ENCODE results near the gene PPP2R5C.
"Not testable (repeated sequence)": the region's sequence is repeated elsewhere in the genome, so short reads cannot be mapped to it uniquely, and the experiment has no call there.

PPP2R5C gene

DNA sequence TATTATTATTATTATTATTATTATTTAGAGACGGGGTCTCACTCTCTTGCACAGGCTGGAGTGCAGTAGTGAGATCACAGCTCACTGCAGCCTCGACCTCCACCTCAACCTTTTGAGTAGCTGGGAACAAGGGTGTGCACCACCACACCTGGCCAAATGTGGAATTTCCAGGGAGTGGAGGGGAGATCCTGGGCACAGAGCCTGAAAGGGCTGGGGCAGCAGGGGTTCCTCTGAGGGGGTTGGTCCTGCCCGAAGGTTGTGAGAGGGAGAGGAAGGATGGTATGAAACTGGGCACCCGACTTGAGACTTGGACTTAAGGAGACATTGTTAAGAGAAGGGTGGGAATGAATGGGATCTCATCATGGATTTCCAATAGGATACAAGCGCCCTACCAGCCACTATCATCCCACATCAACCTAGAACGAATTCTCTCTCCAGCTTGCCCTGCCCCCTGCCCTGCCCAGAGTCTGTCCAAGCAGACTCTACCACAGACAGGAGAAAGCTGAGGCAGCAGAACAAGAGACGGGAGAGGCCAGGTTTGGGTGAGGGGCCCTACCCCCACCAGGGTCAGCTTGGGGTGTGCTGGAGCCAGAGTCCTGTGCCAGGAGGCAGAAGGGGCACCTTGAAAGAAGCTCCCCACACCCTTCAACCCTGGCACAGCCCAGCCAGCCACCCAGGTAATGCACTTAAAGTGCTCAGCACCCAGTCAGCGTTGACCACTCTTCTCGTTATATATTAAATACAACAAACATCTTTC, 200.4 kb downstream of the PPP2R5C start:
- in situ Hi-C loops (cut with HindIII; ENCODE audit: low pct_ligation_motif_present, low pct_unique_long_range_greater_than_20kb, low sequenced_read_pairs), result no loop called here

DNA sequence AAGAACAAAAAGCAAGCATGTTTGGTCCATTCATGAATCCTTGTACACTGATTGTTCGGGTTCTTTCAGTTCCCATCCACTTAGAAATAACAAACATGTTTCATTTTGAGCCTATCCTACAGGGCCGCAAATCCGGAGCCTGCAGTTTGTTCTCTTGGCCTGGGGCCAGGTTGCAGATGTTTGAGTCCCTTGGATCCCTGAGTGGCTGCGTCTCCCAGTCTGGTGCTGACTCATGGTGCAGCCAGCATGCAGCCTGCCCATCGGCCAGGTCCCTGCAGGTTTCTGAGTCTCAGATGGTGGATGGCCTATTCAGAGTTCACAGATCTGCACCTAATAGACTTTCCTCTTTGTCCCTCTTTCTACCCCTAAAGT, 201.0 kb downstream of the PPP2R5C start:
- DNase-seq, result peak; percentile 75
- in situ Hi-C loops (cut with HindIII; ENCODE audit: low pct_ligation_motif_present, low pct_unique_long_range_greater_than_20kb, low sequenced_read_pairs), result no loop called here

More for the DNA sequence above, 200.4 kb downstream of the PPP2R5C start:
- no peak for DNase-seq

DNA sequence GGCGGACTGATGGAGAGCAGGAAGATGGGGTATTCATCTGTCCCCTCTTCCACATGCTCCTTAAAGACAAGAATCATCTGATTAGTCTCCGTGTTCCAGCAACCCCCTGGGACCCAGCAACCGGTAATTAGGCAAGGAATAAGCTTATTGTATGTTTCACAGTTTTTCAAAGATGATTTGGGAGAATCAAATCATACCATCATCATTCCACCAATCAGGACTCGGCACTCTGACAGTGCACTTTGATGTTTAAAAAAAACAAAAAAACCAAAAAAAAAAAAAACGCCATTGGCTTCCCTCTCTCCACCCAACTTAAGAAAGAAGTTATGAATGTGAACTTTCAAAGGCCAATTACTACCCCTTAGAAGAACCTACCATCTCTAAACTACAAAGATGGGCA, 201.5 kb downstream of the PPP2R5C start:
- in situ Hi-C loops (cut with HindIII; ENCODE audit: low pct_ligation_motif_present, low pct_unique_long_range_greater_than_20kb, low sequenced_read_pairs), result no loop called here
- DNase-seq, result no peak

DNA sequence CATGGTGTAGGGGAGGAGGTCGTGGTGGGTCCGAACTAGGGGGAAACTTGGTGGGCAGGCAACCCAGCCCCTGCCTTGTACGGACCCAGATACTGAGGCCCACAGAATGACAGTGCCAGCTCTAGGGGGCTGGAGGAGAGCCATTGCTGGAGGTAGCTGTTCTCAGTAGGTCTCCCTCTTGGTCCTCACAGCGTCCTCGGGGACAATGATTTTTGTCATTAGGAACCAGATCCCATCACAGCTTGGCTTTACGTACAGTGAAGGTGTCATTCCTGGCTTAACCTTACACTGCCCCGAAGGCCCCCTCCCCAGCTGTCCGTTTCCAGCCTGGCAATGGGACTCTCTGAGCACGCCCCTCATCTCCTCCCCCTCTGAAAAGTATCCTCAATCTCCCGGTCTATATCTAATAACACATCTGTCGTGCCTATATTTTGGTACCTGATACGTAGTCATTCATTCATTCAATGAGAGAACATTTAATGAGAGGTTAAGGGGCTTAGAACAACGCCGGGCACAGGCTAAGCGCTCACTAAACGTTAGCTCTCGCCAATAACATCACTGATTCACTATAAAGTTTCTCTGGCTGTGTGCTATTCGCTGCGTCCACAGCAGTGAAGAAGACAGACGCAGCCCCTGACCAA, 202.3 kb downstream of the PPP2R5C start:
- in situ Hi-C loops (cut with HindIII; ENCODE audit: low pct_ligation_motif_present, low pct_unique_long_range_greater_than_20kb, low sequenced_read_pairs), result no loop called here
- DNase-seq, result no peak

DNA sequence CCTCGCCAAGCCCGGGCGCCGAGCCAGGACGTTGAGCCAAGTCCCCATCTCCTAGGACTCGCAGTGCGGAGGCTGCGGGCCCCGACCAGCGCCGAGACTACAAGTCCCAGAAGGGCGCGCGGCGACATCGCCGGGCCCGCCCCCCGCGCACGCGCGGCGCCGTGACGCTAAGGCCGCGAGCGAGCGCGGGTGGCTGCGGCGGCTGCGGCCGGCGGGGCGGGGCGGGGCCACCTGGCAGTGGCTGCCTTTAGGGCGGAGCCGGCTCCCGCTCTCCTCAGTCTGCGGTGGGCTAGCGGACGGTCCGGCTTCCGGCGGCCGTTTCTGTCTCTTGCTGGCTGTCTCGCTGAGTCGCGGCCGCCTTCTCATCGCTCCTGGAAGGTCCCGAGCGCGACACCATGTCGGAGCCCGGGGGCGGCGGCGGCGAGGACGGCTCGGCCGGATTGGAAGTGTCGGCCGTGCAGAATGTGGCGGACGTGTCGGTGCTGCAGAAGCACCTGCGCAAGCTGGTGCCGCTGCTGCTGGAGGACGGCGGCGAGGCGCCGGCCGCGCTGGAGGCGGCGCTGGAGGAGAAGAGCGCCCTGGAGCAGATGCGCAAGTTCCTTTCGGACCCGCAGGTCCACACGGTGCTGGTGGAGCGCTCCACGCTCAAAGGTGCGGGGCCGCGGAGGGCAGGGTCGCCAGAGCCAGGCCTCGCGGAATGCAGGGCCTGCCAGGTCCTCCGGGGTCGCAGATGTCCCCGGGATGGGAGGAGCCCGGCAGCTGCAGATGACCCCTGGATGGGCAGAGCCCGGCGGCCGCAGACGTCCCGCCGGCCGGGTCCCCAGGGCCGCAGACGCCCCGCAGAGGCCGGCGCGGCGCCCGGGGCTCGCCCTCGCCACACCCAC, 203.0 kb downstream of the PPP2R5C start, which contains the start of gene DYNC1H1:
Gene DYNC1H1, plus strand, starts transcription at position 277 of the 884 bp plus-strand sequence. Its CDS starts 119 bp downstream, at position 396.
- in situ Hi-C loops (cut with HindIII; ENCODE audit: low pct_ligation_motif_present, low pct_unique_long_range_greater_than_20kb, low sequenced_read_pairs), result no loop called here
- DNase-seq, result peak; percentile 89

DNA sequence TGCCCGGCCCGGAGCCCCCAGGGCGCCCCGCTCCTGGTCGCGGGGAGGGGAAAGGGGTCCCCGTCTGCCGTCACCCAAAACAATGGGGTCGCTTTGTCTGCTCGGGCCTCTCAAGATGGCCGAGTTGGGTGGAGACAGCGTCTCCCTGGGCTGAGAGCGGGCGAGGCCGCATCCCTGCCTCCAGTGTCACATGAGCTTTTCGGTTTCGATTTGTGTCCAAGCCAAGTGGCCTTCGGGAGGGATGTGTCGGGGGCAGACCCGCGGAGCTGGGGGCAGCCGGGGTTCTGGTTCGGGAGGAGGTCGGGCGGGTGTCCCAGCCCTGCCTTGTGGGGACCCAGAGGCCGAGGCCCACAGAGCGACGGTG, 203.7 kb downstream of the PPP2R5C start:
- in situ Hi-C loops (cut with HindIII; ENCODE audit: low pct_ligation_motif_present, low pct_unique_long_range_greater_than_20kb, low sequenced_read_pairs), result no loop called here
- peak; percentile 67 for DNase-seq

DNA sequence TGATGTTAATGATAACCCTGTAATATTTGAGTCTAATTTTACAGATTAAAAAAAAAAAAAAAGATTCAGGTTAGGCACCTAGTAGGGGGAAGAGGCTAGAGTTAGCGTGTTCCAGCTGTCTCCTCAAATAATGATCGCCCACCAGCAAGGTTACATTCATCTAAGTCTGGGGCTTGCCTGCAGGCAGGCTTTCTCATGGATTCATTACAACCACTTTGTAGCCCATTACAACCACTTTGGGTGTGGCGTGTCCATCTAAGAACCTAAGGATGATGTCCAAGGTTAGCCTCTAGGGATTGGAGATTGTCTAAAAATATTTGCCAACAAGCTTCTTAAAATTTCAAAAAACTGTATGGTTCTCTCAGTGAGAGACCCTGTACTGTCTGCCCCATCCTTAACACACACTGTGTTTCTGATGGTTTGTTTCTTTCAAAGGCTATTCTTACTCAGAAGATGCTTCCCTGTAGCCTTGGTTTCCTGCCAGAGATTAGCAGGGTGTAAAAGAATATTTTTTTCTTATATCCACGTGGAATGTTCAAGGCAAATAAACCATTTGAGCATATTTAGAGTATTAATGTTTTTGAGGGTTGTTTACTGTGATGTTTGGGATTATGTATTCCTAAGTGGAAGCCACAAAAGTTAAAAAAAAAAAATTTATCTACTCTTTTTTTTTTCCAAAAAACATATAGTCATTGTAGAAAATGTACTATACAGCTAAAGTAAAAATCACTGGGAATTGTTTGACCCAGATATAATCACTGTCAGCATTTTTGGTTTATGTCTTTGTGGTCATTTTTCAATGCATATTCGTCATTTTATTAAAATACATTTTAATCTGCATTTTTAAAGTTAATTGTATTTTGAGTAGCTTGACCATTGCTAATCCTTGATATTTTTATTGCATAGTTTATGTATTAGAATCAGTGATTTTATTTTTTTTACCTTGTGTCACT, 204.5 kb downstream of the PPP2R5C start:
- in situ Hi-C loops (cut with HindIII; ENCODE audit: low pct_ligation_motif_present, low pct_unique_long_range_greater_than_20kb, low sequenced_read_pairs), result no loop called here
- DNase-seq, result peak; percentile 10

DNA sequence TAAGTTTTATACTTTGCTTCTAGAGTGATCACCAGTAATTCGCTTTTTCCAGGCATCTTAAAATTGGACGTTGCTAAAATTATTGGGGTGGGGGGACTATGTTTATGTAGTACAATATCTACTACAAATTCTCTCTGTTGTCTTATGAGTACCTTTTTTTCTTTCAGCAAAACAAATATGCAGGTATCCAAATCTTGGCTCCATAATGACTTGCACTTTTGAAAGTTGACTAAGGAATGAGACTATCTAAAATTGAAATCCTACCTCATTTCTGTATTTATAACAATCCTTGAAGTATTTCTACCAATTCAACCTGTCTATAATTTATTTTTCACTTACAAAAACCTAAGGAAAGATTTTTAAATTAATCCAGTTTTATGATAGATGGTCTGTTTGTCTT, 205.2 kb downstream of the PPP2R5C start:
- in situ Hi-C loops (cut with HindIII; ENCODE audit: low pct_ligation_motif_present, low pct_unique_long_range_greater_than_20kb, low sequenced_read_pairs), result no loop called here
- no peak for DNase-seq

DNA sequence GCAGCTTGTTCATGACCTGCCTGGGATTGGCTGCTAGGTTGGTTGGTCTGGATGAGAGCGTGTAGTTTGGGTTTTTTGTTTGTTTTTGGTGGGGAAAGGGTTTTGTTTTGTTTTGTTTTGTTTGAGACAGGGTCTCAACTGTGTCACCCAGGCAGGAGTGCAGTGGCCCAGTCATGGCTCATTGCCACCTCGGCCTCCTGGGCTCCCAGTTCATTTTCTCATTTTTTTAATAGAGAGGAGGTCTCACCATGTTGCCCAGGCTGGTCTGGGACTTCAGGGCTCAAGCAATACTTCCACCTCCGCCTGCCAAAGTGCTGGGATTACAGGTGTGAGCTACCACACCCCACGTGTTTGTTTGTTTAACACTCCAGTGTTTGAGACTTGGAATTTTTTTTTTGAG, 206.7 kb downstream of the PPP2R5C start:
- in situ Hi-C loops (cut with HindIII; ENCODE audit: low pct_ligation_motif_present, low pct_unique_long_range_greater_than_20kb, low sequenced_read_pairs), result no loop called here
- no peak for DNase-seq

DNA sequence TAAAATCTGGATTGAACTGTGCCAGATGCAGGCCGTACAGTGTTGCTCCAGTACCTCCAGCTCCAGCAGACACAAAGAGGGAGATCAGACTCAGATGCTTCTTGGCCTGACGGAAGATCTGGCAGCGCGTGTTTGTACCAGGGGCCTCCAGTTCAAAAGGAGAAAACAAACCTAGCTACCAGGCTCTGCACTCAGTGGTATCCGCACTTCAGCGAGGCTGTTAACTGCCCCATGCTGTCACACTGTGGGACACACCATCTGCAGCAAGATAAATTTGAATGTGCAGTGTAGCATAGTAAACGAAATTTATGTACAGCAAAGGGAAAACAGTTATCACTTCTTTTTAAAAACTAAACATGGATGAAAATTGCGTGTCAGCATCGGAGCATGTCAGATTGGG, 208.0 kb downstream of the PPP2R5C start:
- in situ Hi-C loops (cut with HindIII; ENCODE audit: low pct_ligation_motif_present, low pct_unique_long_range_greater_than_20kb, low sequenced_read_pairs), result no loop called here
- DNase-seq, result no peak

DNA sequence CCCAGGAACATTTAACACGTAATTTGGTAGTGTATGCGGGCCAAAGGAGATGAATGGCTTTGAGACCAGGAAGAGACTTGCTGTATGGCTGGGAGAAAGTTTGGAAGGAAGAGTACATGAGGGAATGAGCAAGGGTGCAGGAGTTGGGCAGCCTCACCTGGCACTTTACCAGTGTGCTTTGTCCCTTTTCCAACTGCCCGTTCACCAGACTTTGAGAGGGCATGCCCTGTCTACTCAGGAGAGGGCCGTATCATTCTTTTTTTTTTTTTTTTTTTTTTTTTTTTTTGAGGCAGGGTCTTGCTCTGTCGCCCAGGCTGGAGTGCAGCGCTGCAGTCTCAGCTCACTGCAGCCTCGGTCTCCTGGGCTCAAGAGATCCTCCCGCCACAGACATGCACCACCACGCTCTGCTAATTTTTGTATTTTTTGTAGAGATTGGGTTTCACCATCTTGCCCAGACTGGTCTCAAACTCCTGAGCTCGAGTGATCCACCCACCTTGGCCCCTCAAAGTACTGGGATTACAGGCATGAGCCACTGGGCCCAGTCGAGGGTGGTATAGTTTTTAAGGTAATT, 209.4 kb downstream of the PPP2R5C start:
- in situ Hi-C loops (cut with HindIII; ENCODE audit: low pct_ligation_motif_present, low pct_unique_long_range_greater_than_20kb, low sequenced_read_pairs), result no loop called here
- DNase-seq, result no peak

DNA sequence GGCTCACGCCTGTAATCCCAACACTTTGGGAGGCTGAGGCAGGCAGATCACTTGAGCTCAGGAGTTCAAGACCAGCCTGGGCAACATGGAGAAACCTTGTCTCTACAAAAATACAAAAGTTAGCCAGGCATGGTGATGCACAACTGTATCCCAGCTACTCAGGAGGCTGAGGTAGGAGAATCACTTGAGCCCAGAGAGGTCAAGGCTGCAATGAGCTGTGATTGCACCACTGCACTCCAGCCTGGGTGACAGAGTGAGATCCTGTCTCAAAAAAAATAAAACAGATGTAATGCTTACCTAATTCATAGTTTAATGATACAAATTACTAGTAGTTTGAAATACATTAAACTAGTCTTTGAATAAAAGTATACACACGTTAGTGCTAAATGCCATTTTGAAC, 209.9 kb downstream of the PPP2R5C start:
- in situ Hi-C loops (cut with HindIII; ENCODE audit: low pct_ligation_motif_present, low pct_unique_long_range_greater_than_20kb, low sequenced_read_pairs); DNase-seq: not testable (repeated sequence)

DNA sequence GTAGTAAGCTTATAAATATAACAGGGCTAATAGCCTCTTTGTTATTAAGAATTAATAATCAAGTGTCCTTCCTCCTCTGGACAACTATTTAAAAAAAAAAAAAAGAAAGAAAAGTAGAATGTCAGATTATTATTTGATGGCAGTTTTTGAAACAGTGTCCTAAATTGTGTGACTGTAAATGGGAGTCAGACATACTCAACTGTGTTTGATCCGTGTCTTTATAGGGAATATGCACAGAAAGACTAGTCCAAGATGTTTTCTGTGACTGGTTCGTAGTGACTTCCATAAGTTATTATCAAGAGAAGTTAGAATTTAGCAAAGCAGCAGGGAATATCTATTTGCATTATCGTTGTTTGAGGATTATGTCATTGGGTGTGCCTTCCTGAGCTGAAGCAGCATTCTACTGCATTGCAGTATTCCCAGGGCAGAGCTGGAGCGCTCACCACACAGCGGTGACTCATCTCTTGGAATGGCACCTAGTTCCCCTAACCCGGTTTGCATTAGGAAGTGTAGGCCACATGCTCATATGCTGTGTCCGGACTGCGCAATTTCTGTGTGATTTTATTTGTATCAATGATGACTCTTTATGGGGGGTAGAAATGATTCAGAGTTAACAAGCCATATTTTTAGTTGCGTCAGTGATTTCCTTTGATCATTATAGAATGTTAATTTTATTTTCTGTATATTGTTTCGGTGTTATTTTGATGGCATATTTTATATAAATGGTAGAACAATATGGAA, 210.8 kb downstream of the PPP2R5C start:
- DNase-seq, result peak; percentile 97
- in situ Hi-C loops (cut with HindIII; ENCODE audit: low pct_ligation_motif_present, low pct_unique_long_range_greater_than_20kb, low sequenced_read_pairs), result no loop called here

DNA sequence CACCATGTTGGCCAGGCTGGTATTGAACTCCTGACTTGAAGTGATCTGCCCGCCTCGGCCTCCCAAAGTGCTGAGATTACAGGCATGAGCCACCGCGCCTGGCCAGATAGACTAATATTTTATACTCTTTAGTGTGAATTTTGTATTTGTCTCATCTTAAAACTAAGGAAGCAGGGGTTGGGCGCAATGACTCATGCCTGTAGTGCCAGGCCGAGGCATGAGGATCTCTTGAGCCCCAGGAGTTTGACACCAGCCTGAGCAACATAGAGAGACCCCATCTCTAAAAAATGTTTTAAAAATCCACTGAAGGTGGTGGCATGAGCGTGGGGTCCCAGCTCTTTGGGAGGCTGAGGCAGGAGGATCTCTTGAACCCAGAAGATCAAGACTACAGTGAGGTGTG, 211.8 kb downstream of the PPP2R5C start:
- in situ Hi-C loops (cut with HindIII; ENCODE audit: low pct_ligation_motif_present, low pct_unique_long_range_greater_than_20kb, low sequenced_read_pairs), result no loop called here
- DNase-seq, result no peak

DNA sequence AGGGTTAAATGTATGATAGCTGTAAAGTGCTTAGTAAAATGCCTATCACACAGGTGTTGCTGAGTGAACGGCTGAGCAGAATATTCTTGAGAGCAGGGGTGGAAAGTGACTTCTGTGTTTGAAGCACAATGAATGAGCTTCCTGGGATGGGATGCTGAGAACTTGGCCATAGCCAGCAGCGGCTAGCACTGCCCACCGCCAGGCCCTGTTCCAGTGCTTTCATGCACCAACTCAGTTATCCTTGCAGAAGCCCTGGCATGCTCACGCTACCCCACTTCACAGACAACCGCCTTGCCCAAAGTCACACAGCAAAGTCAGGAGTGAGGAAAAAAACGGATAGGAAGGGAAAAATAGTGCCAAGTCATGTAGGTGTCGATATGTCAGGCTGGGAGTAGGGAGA, 213.7 kb downstream of the PPP2R5C start:
- no peak for DNase-seq
- in situ Hi-C loops (cut with HindIII; ENCODE audit: low pct_ligation_motif_present, low pct_unique_long_range_greater_than_20kb, low sequenced_read_pairs), result no loop called here
